IMR-90 (cell line): ENCODE results near the gene SUV39H1. TPM values are rescaled to one million over a fixed set of nuclear protein-coding genes. Genes with fewer than 3 reads are reported as not detected.
A peak's percentile ranks its signal among the peaks of the same experiment; 100 is the strongest.

Source experiments
- ATAC-seq: fragments of 200-7000 bp; cut with Tn5 transposase; 2 replicates; pipeline ENCODE4 v1.9.1; 2020; ENCODE audit warnings: low read depth, mild to moderate bottlenecking, moderate library complexity
- BruUV-seq: library from RNA; stranded (reverse); fragments of 400-500 nt; replicated peaks from 2 replicates; lab custom pipeline; 2021; lab: Mats Ljungman, UMichigan
- CTCF ChIA-PET: fragments of 300-600 bp; formaldehyde crosslinking; extraction: SDS; loops from one replicate; lab custom pipeline; 2021; ENCODE audit warnings: antibody characterized with exemption; lab: Yijun Ruan, JAX
- POLR2A ChIA-PET: fragments of 300-600 bp; sonication (Branson Sonifier 250); formaldehyde crosslinking; loops from one replicate; lab custom pipeline; 2022; ENCODE audit warnings: antibody characterized with exemption; ENCODE audit not compliant: unreplicated experiment; lab: Charles Lee
- DNase-seq: peaks from one replicate; pipeline ENCODE4 v3.0.0; 2013
- H2AFZ ChIP-seq: replicated peaks from 2 replicates; pipeline ENCODE3; 2013; ENCODE audit warnings: low read length, mild to moderate bottlenecking; ENCODE audit not compliant: poor library complexity
- H2AK5ac ChIP-seq: 2 replicates; pipeline ENCODE4 v1.6.1; 2013; ENCODE audit warnings: low read depth, low read length, inconsistent platforms
- H2AK9ac ChIP-seq: replicated peaks from 2 replicates; pipeline ENCODE3; 2013; ENCODE audit warnings: mild to moderate bottlenecking, low read depth, low read length, moderate library complexity; ENCODE audit not compliant: poor library complexity
- H2BK120ac ChIP-seq: 2 replicates; pipeline ENCODE4 v1.6.1; 2013; ENCODE audit warnings: low read depth, low read length, inconsistent platforms
- H2BK15ac ChIP-seq: 3 replicates; pipeline ENCODE4 v1.6.1; 2013; ENCODE audit warnings: low read depth, low read length, inconsistent platforms
- H2BK20ac ChIP-seq: 2 replicates; pipeline ENCODE4 v1.6.1; 2013; ENCODE audit warnings: low read depth, mild to moderate bottlenecking, inconsistent platforms, low read length, moderate library complexity
- H2BK5ac ChIP-seq: 2 replicates; pipeline ENCODE4 v1.6.1; 2013; ENCODE audit warnings: mild to moderate bottlenecking, low read depth, low read length, inconsistent platforms; ENCODE audit not compliant: poor library complexity, severe bottlenecking
- H3K14ac ChIP-seq: replicated peaks from 2 replicates; pipeline ENCODE4 v1.6.1; 2013; ENCODE audit warnings: low read depth, low read length, inconsistent platforms
- H3K18ac ChIP-seq: 2 replicates; pipeline ENCODE4 v1.6.1; 2013; ENCODE audit warnings: low read depth, low read length, control low read depth
- H3K23ac ChIP-seq: 2 replicates; pipeline ENCODE4 v1.6.1; 2013; ENCODE audit warnings: low read depth, low read length, inconsistent platforms
- H3K27ac ChIP-seq: 2 replicates; pipeline ENCODE4 v1.5.1; 2013; ENCODE audit warnings: mild to moderate bottlenecking, control low read depth, low read length; ENCODE audit not compliant: insufficient read depth
- H3K27me3 ChIP-seq: 2 replicates; pipeline ENCODE4 v1.6.1; 2013; ENCODE audit warnings: low read length; ENCODE audit not compliant: control insufficient read depth, insufficient read depth
- H3K36me3 ChIP-seq: 2 replicates; pipeline ENCODE4 v1.6.1; 2013; ENCODE audit warnings: low read length, mixed read lengths; ENCODE audit not compliant: control insufficient read depth, insufficient read depth
- H3K4ac ChIP-seq: 2 replicates; pipeline ENCODE4 v1.6.1; 2013; ENCODE audit warnings: low read depth, low read length, inconsistent platforms
- H3K4me1 ChIP-seq: 2 replicates; pipeline ENCODE4 v1.6.1; 2013; ENCODE audit warnings: low read length, mixed read lengths; ENCODE audit not compliant: control insufficient read depth, insufficient read depth
- H3K4me2 ChIP-seq: 2 replicates; pipeline ENCODE4 v1.6.1; 2013; ENCODE audit warnings: low read depth, mild to moderate bottlenecking, control low read depth, low read length, moderate library complexity
- H3K4me3 ChIP-seq: 2 replicates; pipeline ENCODE4 v1.5.1; 2013; ENCODE audit warnings: low read depth, mild to moderate bottlenecking, control low read depth, low read length, moderate library complexity; ENCODE audit not compliant: insufficient read depth
- H3K56ac ChIP-seq: 2 replicates; pipeline ENCODE4 v1.6.1; 2013; ENCODE audit warnings: low read length, inconsistent platforms; ENCODE audit not compliant: insufficient read depth; ENCODE audit errors: extremely low read depth
- H3K79me1 ChIP-seq, 2 experiments: 2 replicates each; pipeline ENCODE4 v1.6.1; 2013; ENCODE audit warnings: low read length in 2 of 2, inconsistent platforms in 1 of 2, low read depth in 1 of 2
- H3K9ac ChIP-seq: 2 replicates; pipeline ENCODE4 v1.6.1; 2013; ENCODE audit warnings: low read depth, low read length, control low read depth
- H3K9me1 ChIP-seq: 2 replicates; pipeline ENCODE4 v1.6.1; 2013; ENCODE audit warnings: low read length, inconsistent platforms; ENCODE audit not compliant: insufficient read depth
- H3K9me3 ChIP-seq: 2 replicates; pipeline ENCODE4 v1.6.1; 2013; ENCODE audit warnings: low read length; ENCODE audit not compliant: control insufficient read depth, insufficient read depth
- H4K20me1 ChIP-seq: 2 replicates; pipeline ENCODE4 v1.6.1; 2013; ENCODE audit warnings: low read length, inconsistent platforms; ENCODE audit not compliant: insufficient read depth
- H4K5ac ChIP-seq: 2 replicates; pipeline ENCODE4 v1.6.1; 2013; ENCODE audit warnings: mild to moderate bottlenecking, low read depth, low read length, control low read depth
- H4K8ac ChIP-seq, 2 experiments: 2 replicates each; pipeline ENCODE4 v1.6.1; 2013; ENCODE audit warnings: low read depth in 2 of 2, low read length in 2 of 2, control low read depth in 1 of 2, inconsistent platforms in 1 of 2
- H4K91ac ChIP-seq: 2 replicates; pipeline ENCODE4 v1.6.1; 2013; ENCODE audit warnings: low read depth, low read length, inconsistent platforms; ENCODE audit not compliant: insufficient read depth
- BHLHE40 ChIP-seq: fragments of 150-350 bp; IDR thresholded peaks from 2 replicates; pipeline ENCODE4 v1.6.1; 2016; ENCODE audit warnings: mild to moderate bottlenecking, low read depth, low read length
- CEBPB ChIP-seq: IDR thresholded peaks from 2 replicates; pipeline ENCODE4 v1.6.1; 2012; ENCODE audit warnings: low read depth, low read length, improper control_type of control experiment
- CHD1 ChIP-seq: IDR thresholded peaks from 2 replicates; pipeline ENCODE4 v1.6.1; 2012; ENCODE audit warnings: low read depth, low read length, improper control_type of control experiment
- CTCF ChIP-seq: conservative IDR thresholded peaks from 2 replicates; pipeline ENCODE4 v1.5.1; 2012; ENCODE audit warnings: mild to moderate bottlenecking, low read depth, low read length, improper control_type of control experiment
- ELK1 ChIP-seq: fragments of 150-350 bp; IDR thresholded peaks from 2 replicates; pipeline ENCODE4 v1.6.1; 2016; ENCODE audit warnings: low read depth, mild to moderate bottlenecking, low read length, moderate library complexity, borderline replicate concordance
- FOS ChIP-seq: fragments of 150-350 bp; IDR thresholded peaks from 2 replicates; pipeline ENCODE4 v1.6.1; 2016; ENCODE audit warnings: low read depth, low read length
- MAFK ChIP-seq: IDR thresholded peaks from 2 replicates; pipeline ENCODE4 v1.6.1; 2012; ENCODE audit warnings: low read depth, low read length, improper control_type of control experiment
- MAZ ChIP-seq: IDR thresholded peaks from 2 replicates; pipeline ENCODE4 v1.6.1; 2012; ENCODE audit warnings: low read depth, mild to moderate bottlenecking, low read length, improper control_type of control experiment, moderate library complexity, borderline replicate concordance
- MXI1 ChIP-seq: IDR thresholded peaks from 2 replicates; pipeline ENCODE4 v1.6.1; 2012; ENCODE audit warnings: low read depth, mild to moderate bottlenecking, low read length, moderate library complexity, borderline replicate concordance
- NFE2L2 ChIP-seq: fragments of 150-350 bp; IDR thresholded peaks from 2 replicates; pipeline ENCODE4 v1.6.1; 2016; ENCODE audit warnings: low read depth, mild to moderate bottlenecking, low read length
- POLR2A ChIP-seq: IDR thresholded peaks from 2 replicates; pipeline ENCODE4 v1.6.1; 2012; ENCODE audit warnings: mild to moderate bottlenecking, low read depth, low read length
- RAD21 ChIP-seq: IDR thresholded peaks from 2 replicates; pipeline ENCODE4 v1.6.1; 2012; ENCODE audit warnings: low read length, improper control_type of control experiment
- RCOR1 ChIP-seq: IDR thresholded peaks from 2 replicates; pipeline ENCODE4 v1.6.1; 2012; ENCODE audit warnings: mild to moderate bottlenecking, low read length, improper control_type of control experiment; ENCODE audit not compliant: insufficient replicate concordance
- RFX5 ChIP-seq: IDR thresholded peaks from 2 replicates; pipeline ENCODE4 v1.8.0; 2012; ENCODE audit warnings: low read depth, mild to moderate bottlenecking, low read length, moderate library complexity
- SMC3 ChIP-seq: fragments of 150-350 bp; IDR thresholded peaks from 2 replicates; pipeline ENCODE4 v1.6.1; 2016; ENCODE audit warnings: low read depth, mild to moderate bottlenecking, antibody characterized with exemption, low read length, moderate library complexity
- USF2 ChIP-seq: fragments of 150-350 bp; IDR thresholded peaks from 2 replicates; pipeline ENCODE4 v1.6.1; 2017; ENCODE audit warnings: mild to moderate bottlenecking, antibody characterized with exemption, low read length, low read depth
- WGBS, 2 experiments: methylation state at CpG; one replicate each; pipeline versions ENCODE4 v1.1.5 to v1.1.7; 2013; ENCODE audit warnings: missing lambda C conversion rate in 2 of 2; ENCODE audit not compliant: insufficient read length in 1 of 2; ENCODE audit errors: extremely low coverage in 2 of 2; 5-methylcytosine and 5-hydroxymethylcytosine counted together
- dilution Hi-C: fragments of 300-500 bp; cut with HindIII; formaldehyde crosslinking; loops from one replicate; pipeline ENCODE4 v1.14.3; 2018; ENCODE audit warnings: low sequenced_read_pairs; ENCODE audit not compliant: unreplicated experiment
- in situ Hi-C: fragments of 300-500 bp; cut with MboI; formaldehyde crosslinking; loops from 3 replicates; pipeline ENCODE4 v1.14.3; 2019; ENCODE audit warnings: low sequenced_read_pairs, inconsistent platforms, mixed read lengths
- intact Hi-C: fragments of 100-400 bp; cut with micrococcal nuclease; formaldehyde crosslinking; loops from 2 replicates; pipeline ENCODE4 v1.10.0; 2022
- polyA plus RNA-seq, 3 experiments: library from polyadenylated mRNA; depleted of rRNA; stranded (reverse); fragments of >200 nt; gene quantifications; 2 replicates each; pipeline ENCODE4 v1.2.3, GENCODE V29; 2012; ENCODE audit warnings: low replicate concordance in 1 of 3
- total RNA-seq: library from RNA; depleted of rRNA; stranded (reverse); fragments of >200 nt; gene quantifications from 2 replicates; pipeline ENCODE4 v1.2.3, GENCODE V29; 2012

SUV39H1 gene
- total and polyA plus RNA-seq, 2 of the 4 experiments (the other 2 are of a cell fraction) = 6.6 to 8.6 TPM

GRCh38 chrX:48677516-48677915 is 19.0 kb upstream of the SUV39H1 start:
- H2BK120ac ChIP-seq = no peak overlapping the region
- H3K27ac ChIP-seq = no peak overlapping the region
- H2BK5ac ChIP-seq = no peak overlapping the region
- no TSS peak for BruUV-seq
- no peak overlapping the region for H3K9ac ChIP-seq
- no peaks in the 10 kb centered on the region for H3K9me3 ChIP-seq
- no peak for DNase-seq
- no peaks in the 10 kb centered on the region; a peak in 1 of 4 replicates for H3K79me1 ChIP-seq
- no peak for ATAC-seq
- H4K91ac ChIP-seq = no peak overlapping the region
- dilution Hi-C loops (no loop called here), intact Hi-C loops (loop anchor here (2.0 kb wide), 1 partner anchor 19 kb away; the partner anchor contains the start of gene SUV39H1), in situ Hi-C loops (no loop called here)
- no peak overlapping the region for H2AK9ac ChIP-seq
- no peak overlapping the region for H4K8ac ChIP-seq
- no peak overlapping the region for H2AFZ ChIP-seq
- H3K4me3 ChIP-seq = no peak overlapping the region; the same call in 1 of the 2 replicates
- H3K14ac ChIP-seq = no peak overlapping the region
- H4K5ac ChIP-seq = no peak overlapping the region
- CTCF ChIA-PET = no interaction called here
- H4K20me1 ChIP-seq = no peaks in the 10 kb centered on the region
- no peak overlapping the region for H2AK5ac ChIP-seq
- H3K4ac ChIP-seq = 0 out of 2 replicates have a peak overlapping the region, but pooled peaks have one; percentile 22
- H3K9me1 ChIP-seq = no peaks in the 10 kb centered on the region
- peak overlapping the region; percentile 24; the same call in 1 of the 2 replicates for H3K23ac ChIP-seq
- H2BK15ac ChIP-seq = no peak overlapping the region
- no peak overlapping the region; the same call in 1 of the 2 replicates for H3K4me2 ChIP-seq
- no peak overlapping the region for H3K18ac ChIP-seq
- POLR2A ChIA-PET = no interaction called here
- no peak for TF ChIP-seq BHLHE40
- no peak for TF ChIP-seq CHD1
- no peak for TF ChIP-seq RAD21
- TF ChIP-seq ELK1 = no peak
- no peak for TF ChIP-seq USF2
- TF ChIP-seq CEBPB = no peak
- no peak for TF ChIP-seq NFE2L2
- TF ChIP-seq SMC3 = no peak
- TF ChIP-seq MXI1 = no peak
- no peak for TF ChIP-seq RCOR1
- no peak for TF ChIP-seq CTCF
- no peak for TF ChIP-seq POLR2A
- TF ChIP-seq RFX5 = no peak
- no peak for TF ChIP-seq MAZ
- no peak for TF ChIP-seq MAFK
- no peak for TF ChIP-seq FOS
- H3K27me3 ChIP-seq = no peaks in the 10 kb centered on the region; the same call in 1 of the 2 replicates
- H2BK20ac ChIP-seq = no peak overlapping the region
- 48% methylated on average over 4 of the region's 10 CpGs; no CpG with 5 or more reads in 1 of the 2 experiments for WGBS, 2 experiments
- H3K36me3 ChIP-seq = no peaks in the 10 kb centered on the region
- H3K56ac ChIP-seq = no peak overlapping the region
- H3K4me1 ChIP-seq = no peaks in the 10 kb centered on the region
